ENCODE data around the gene TMEM121. TPM values are rescaled to one million over a fixed set of nuclear protein-coding genes. Genes with fewer than 3 reads are reported as not detected.

TMEM121 gene
- total and polyA plus RNA-seq, 10 of the 15 experiments (the other 5 are each of a cell fraction or from before 2014, with no cell fraction given) = 0.04 to 4.9 (median 1.2) TPM; not detected in 2

DNA sequence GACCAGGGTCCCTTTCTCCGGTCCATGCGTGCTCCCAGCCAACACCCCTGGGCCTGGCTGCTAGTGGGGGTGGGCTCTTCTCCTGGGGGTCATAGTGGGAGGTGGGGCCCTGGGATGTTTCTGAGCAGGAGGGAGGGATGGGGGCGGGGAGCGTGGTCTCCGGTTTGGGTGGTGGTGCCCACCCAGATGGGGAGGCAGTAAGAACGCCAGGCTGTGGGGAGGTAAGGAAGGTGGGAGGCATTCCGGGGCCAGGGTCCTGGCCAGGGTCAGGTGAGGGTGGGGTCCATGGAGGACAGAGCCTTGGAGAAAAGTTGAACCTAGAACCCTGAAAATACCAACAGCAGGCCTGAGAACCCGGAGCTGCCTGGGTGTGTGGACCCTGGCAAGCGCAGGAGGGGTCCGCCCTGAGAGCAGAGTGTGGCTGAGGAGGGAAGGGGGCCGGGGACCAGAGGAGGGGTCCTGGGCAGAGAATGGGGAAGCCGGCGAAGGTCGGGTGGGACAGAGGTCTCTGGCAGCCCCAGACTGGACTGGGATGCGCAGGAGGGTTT, 46.1 kb upstream of the TMEM121 start:
- Histone ChIP-seq H2AFZ (ENCODE audit: control insufficient read depth, low read depth, low read length) (no peak overlapping the region), H3K79me2 (ENCODE audit: control insufficient read depth, insufficient read depth, low read length) (no peaks in the 10 kb centered on the region), H3K4me1 (ENCODE audit: control insufficient read depth, insufficient read depth, low read length) (peaks cover 17% of the 10 kb centered on the region), H3K36me3 (ENCODE audit: control insufficient read depth in 2 of 2, insufficient read depth in 2 of 2, low read length in 1 of 2) (no peaks in the 10 kb centered on the region), H3K4me2 (ENCODE audit: control insufficient read depth, insufficient read depth) (no peak overlapping the region), H4K20me1 (ENCODE audit: control insufficient read depth, insufficient read depth) (no peaks in the 10 kb centered on the region), H3K27ac (ENCODE audit: control insufficient read depth, insufficient read depth) (no peak overlapping the region), H3K9me3 (replicated peaks; ENCODE audit: control insufficient read depth, insufficient read depth, low read length) (no peaks in the 10 kb centered on the region; the same call in 2 of the 3 replicates), H3K4me3 (no peak overlapping the region), H3K9ac (ENCODE audit: control insufficient read depth, insufficient read depth, low read length) (no peak overlapping the region), H3K27me3 (replicated peaks in 1 of 2; ENCODE audit: control insufficient read depth in 2 of 2, insufficient read depth in 2 of 2, low read length in 1 of 2) (peaks cover 4 to 9% of the 10 kb centered on the region in 2 experiments; a peak in 3 of 4 replicates)
- FAIRE-seq (no peak), ATAC-seq (no peak), DNase-seq (ENCODE audit: low read depth, low spot score) (no peak)
- WGBS (ENCODE audit: insufficient coverage, insufficient replicate concordance, low lambda C conversion rate, missing lambda C conversion rate) = 23% methylated on average over 10 of the region's 15 CpGs
- POLR2A ChIA-PET = interaction anchor here (2.2 kb wide), 1 partner anchor 10 kb away, joined by 23 read pairs; no protein-coding TSS in a partner anchor
- RAD21 ChIA-PET (ENCODE audit: unreplicated experiment) = interaction anchor here (0.6 to 2.3 kb wide), 7 partner anchors 9 to 434 kb away, joined by 3 to 74 read pairs (median 5); no protein-coding TSS in a partner anchor
- CTCF ChIA-PET = interaction anchor here (0.6 to 2.9 kb wide), 25 partner anchors 9 to 1365 kb away, joined by 3 to 103 read pairs (median 4); partner anchors contain the start of genes BRF1 and TEDC1
- TF ChIP-seq TCF7 (IDR thresholded peaks at IDR 0.05; ENCODE audit: borderline replicate concordance) = no peak
- TF ChIP-seq BRCA1 (IDR thresholded peaks at IDR 0.05; ENCODE audit: low read depth, low read length) = no peak
- TF ChIP-seq RELA (IDR thresholded peaks at IDR 0.05; ENCODE audit: borderline replicate concordance, partially characterized antibody) = no peak
- TF ChIP-seq IKZF2 (IDR thresholded peaks at IDR 0.05) = no peak
- no peak for TF ChIP-seq POLR2AphosphoS2 (IDR thresholded peaks at IDR 0.05; ENCODE audit: low read depth, low read length)
- no peak for TF ChIP-seq SREBF1 (IDR thresholded peaks at IDR 0.05; ENCODE audit: low read length)
- no peak for TF ChIP-seq CREB1 (IDR thresholded peaks at IDR 0.05; ENCODE audit: low read depth)
- TF ChIP-seq SPI1 (IDR thresholded peaks at IDR 0.05; ENCODE audit: borderline replicate concordance, insufficient read depth, low read depth, low read length) = no peak
- no peak for TF ChIP-seq MTA3 (IDR thresholded peaks at IDR 0.05; ENCODE audit: borderline replicate concordance, low read length)
- no peak for TF ChIP-seq FOS (IDR thresholded peaks at IDR 0.05; ENCODE audit: borderline replicate concordance, extremely low read depth, insufficient read length)
- TF ChIP-seq EZH2 (IDR thresholded peaks at IDR 0.05; ENCODE audit: borderline replicate concordance, control insufficient read depth, low read depth, low read length) = no peak
- TF ChIP-seq, protein P1, sequence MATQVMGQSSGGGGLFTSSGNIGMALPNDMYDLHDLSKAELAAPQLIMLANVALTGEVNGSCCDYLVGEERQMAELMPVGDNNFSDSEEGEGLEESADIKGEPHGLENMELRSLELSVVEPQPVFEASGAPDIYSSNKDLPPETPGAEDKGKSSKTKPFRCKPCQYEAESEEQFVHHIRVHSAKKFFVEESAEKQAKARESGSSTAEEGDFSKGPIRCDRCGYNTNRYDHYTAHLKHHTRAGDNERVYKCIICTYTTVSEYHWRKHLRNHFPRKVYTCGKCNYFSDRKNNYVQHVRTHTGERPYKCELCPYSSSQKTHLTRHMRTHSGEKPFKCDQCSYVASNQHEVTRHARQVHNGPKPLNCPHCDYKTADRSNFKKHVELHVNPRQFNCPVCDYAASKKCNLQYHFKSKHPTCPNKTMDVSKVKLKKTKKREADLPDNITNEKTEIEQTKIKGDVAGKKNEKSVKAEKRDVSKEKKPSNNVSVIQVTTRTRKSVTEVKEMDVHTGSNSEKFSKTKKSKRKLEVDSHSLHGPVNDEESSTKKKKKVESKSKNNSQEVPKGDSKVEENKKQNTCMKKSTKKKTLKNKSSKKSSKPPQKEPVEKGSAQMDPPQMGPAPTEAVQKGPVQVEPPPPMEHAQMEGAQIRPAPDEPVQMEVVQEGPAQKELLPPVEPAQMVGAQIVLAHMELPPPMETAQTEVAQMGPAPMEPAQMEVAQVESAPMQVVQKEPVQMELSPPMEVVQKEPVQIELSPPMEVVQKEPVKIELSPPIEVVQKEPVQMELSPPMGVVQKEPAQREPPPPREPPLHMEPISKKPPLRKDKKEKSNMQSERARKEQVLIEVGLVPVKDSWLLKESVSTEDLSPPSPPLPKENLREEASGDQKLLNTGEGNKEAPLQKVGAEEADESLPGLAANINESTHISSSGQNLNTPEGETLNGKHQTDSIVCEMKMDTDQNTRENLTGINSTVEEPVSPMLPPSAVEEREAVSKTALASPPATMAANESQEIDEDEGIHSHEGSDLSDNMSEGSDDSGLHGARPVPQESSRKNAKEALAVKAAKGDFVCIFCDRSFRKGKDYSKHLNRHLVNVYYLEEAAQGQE (IDR thresholded peaks at IDR 0.05; ENCODE audit: low read depth, low read length) = no peak
- TF ChIP-seq, protein P2, sequence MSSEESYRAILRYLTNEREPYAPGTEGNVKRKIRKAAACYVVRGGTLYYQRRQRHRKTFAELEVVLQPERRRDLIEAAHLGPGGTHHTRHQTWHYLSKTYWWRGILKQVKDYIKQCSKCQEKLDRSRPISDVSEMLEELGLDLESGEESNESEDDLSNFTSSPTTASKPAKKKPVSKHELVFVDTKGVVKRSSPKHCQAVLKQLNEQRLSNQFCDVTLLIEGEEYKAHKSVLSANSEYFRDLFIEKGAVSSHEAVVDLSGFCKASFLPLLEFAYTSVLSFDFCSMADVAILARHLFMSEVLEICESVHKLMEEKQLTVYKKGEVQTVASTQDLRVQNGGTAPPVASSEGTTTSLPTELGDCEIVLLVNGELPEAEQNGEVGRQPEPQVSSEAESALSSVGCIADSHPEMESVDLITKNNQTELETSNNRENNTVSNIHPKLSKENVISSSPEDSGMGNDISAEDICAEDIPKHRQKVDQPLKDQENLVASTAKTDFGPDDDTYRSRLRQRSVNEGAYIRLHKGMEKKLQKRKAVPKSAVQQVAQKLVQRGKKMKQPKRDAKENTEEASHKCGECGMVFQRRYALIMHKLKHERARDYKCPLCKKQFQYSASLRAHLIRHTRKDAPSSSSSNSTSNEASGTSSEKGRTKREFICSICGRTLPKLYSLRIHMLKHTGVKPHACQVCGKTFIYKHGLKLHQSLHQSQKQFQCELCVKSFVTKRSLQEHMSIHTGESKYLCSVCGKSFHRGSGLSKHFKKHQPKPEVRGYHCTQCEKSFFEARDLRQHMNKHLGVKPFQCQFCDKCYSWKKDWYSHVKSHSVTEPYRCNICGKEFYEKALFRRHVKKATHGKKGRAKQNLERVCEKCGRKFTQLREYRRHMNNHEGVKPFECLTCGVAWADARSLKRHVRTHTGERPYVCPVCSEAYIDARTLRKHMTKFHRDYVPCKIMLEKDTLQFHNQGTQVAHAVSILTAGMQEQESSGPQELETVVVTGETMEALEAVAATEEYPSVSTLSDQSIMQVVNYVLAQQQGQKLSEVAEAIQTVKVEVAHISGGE (CRISPR knock-in tag; IDR thresholded peaks at IDR 0.05) = no peak
- no peak for TF ChIP-seq NR2C1 (IDR thresholded peaks at IDR 0.05)
- SMC1A ChIA-PET (ENCODE audit: uncharacterized antibody, unreplicated experiment) = interaction anchor here (1.0 to 2.4 kb wide), 4 partner anchors 10 to 109 kb away, joined by 3 to 39 read pairs (median 5); partner anchors contain the start of genes TEDC1 and TEX22
- intact Hi-C loops (cut with micrococcal nuclease; ENCODE audit: unreplicated experiment) (loop anchor here (10.0 kb wide), 1 partner anchor 415 kb away; the partner anchor contains the start of gene GPR132), in situ Hi-C loops (cut with MboI) (no loop called here)
- no TSS peak for BruUV-seq (replicated peaks)

Data from GM12878 (cell line).